Anterior cingulate cortex (tissue), 58 donors: ENCODE data around the gene NECAB3.
"Not testable (repeated sequence)": the region's sequence is repeated elsewhere in the genome, so short reads cannot be mapped to it uniquely, and the experiment has no call there.

Experiments used
- DNase-seq, 58 donors: peaks; one replicate each; lab custom pipeline; 2025; lab: John Stamatoyannopoulos, UW

Gene NECAB3

GRCh38 chr20:33698966-33699365, 24.7 kb upstream of the NECAB3 start:
- not testable (repeated sequence) for DNase-seq

- DNase-seq, result peak in 52 of 58 donors; percentile 7 to 84 (median 55)
These were observed 22.9 kb upstream of the NECAB3 start for GRCh38 chr20:33697129-33697528.

- DNase-seq, result no peak
These were observed 22.2 kb upstream of the NECAB3 start for GRCh38 chr20:33696448-33696847.

- DNase-seq, result peak in 15 of 58 donors; percentile 33 to 80 (median 58)
These were observed 20.4 kb upstream of the NECAB3 start for GRCh38 chr20:33694639-33695012.

GRCh38 chr20:33693741-33694638, 19.8 kb upstream of the NECAB3 start:
- DNase-seq, result peak in 54 of 58 donors; percentile 15 to 88 (median 68)

GRCh38 chr20:33693289-33693688, 19.1 kb upstream of the NECAB3 start:
- peak in 1 of 58 donors; percentile 58 for DNase-seq

- DNase-seq, result peak in 19 of 58 donors; percentile 11 to 67 (median 32)
These were observed 15.7 kb upstream of the NECAB3 start for GRCh38 chr20:33689973-33690372.

- DNase-seq, result no peak
These were observed 15.3 kb upstream of the NECAB3 start for GRCh38 chr20:33689493-33689892.

GRCh38 chr20:33688938-33689424, 14.8 kb upstream of the NECAB3 start:
- no peak for DNase-seq

- DNase-seq, result no peak
These were observed 14.0 kb upstream of the NECAB3 start for GRCh38 chr20:33687993-33688937.

GRCh38 chr20:33687370-33687915, 13.2 kb upstream of the NECAB3 start:
- DNase-seq, result no peak

GRCh38 chr20:33686984-33687366, 12.7 kb upstream of the NECAB3 start:
- no peak for DNase-seq

GRCh38 chr20:33686100-33686983, 12.1 kb upstream of the NECAB3 start, which contains the start of gene E2F1:
Gene E2F1 (minus strand): TSS chr20:33686385. CDS start chr20:33686264, 121 bp downstream.
- DNase-seq, result peak; percentile 53 to 98 (median 92)

- DNase-seq, result no peak
These were observed 11.3 kb upstream of the NECAB3 start for GRCh38 chr20:33685328-33686099.

GRCh38 chr20:33684533-33685327, 10.5 kb upstream of the NECAB3 start:
- DNase-seq, result peak in 1 of 58 donors; percentile 42

- DNase-seq, result peak in 1 of 58 donors; percentile 1
These were observed 7.6 kb upstream of the NECAB3 start for GRCh38 chr20:33681728-33682353.

GRCh38 chr20:33681288-33681687, 7.1 kb upstream of the NECAB3 start:
- no peak for DNase-seq
